ENCODE measurements around the gene URB2.

GRCh38 chr1:229617351-229618100, 8.5 kb upstream of the URB2 start:
- TF ChIP-seq CTCF (IDR thresholded peaks at IDR 0.05) (no peak), POLR2A (IDR thresholded peaks at IDR 0.05) (no peak), POLR2AphosphoS5 (IDR thresholded peaks at IDR 0.05) (no peak), EP300 (IDR thresholded peaks at IDR 0.05) (no peak)

Measured in gastroesophageal sphincter (tissue), 3 donors.